Heart left ventricle (tissue), 16 donors: Measurements from ENCODE around the gene SAMM50. TPM values are rescaled to one million over a fixed set of nuclear protein-coding genes. Genes with fewer than 3 reads are reported as not detected.

ENCODE experiments used
- ATAC-seq, 4 donors: fragments of 200-7000 bp; cut with Tn5 transposase; one replicate each; pipeline ENCODE4 v1.9.1; 2020 to 2022; ENCODE audit warnings: moderate library complexity in 4 of 4, mild to moderate bottlenecking in 3 of 4, moderate number of reproducible peaks in 1 of 4
- DNase-seq, 5 donors: peaks; one replicate each; pipeline ENCODE4 v3.0.0-alpha.2; 2020
- H3K27ac ChIP-seq, 12 donors: fragments of 200-600 bp; sonication (generic) in 4 of 12; one replicate each; pipeline versions ENCODE4 v1.5.0 to v1.8.0; 2016 to 2022; ENCODE audit warnings: mild to moderate bottlenecking in 2 of 12
- H3K27me3 ChIP-seq, 9 donors: fragments of 200-600 bp; sonication (generic) in 2 of 9; one replicate each; pipeline versions ENCODE4 v1.5.1 to v1.8.0; 2016 to 2022; ENCODE audit warnings: mild to moderate bottlenecking in 3 of 9
- H3K36me3 ChIP-seq, 9 donors: fragments of 200-600 bp; sonication (generic) in 2 of 9; one replicate each; pipeline versions ENCODE4 v1.5.0 to v1.8.0; 2018 to 2022; ENCODE audit warnings: mild to moderate bottlenecking in 2 of 9
- H3K4me1 ChIP-seq, 12 donors: fragments of 200-600 bp; sonication (generic) in 4 of 12; one replicate each; pipeline versions ENCODE4 v1.5.0 to v1.8.0; 2016 to 2022; ENCODE audit warnings: mild to moderate bottlenecking in 3 of 12
- H3K4me3 ChIP-seq, 12 donors: fragments of 200-600 bp; sonication (generic) in 4 of 12; one replicate each; pipeline versions ENCODE4 v1.5.0 to v1.8.0; 2017 to 2022; ENCODE audit warnings: mild to moderate bottlenecking in 9 of 12, moderate library complexity in 4 of 12
- H3K9me3 ChIP-seq, 12 donors: fragments of 200-600 bp; sonication (generic) in 4 of 12; one replicate each; pipeline versions ENCODE4 v1.5.0 to v1.8.0; 2016 to 2022; ENCODE audit warnings: mild to moderate bottlenecking in 1 of 12
- CTCF ChIP-seq, 12 donors: fragments of 200-600 bp; sonication (generic) in 4 of 12; IDR thresholded peaks; one replicate each; pipeline versions ENCODE4 v1.5.0 to v1.8.0; 2018 to 2022; ENCODE audit warnings: antibody characterized with exemption in 12 of 12, mild to moderate bottlenecking in 5 of 12
- POLR2A ChIP-seq, 2 donors: fragments of 450-650 bp; IDR thresholded peaks; one replicate each; pipeline ENCODE4 v1.6.1; 2017; ENCODE audit warnings: antibody characterized with exemption in 2 of 2, mild to moderate bottlenecking in 2 of 2, moderate library complexity in 2 of 2
- WGBS, 4 donors: extraction: QIAGEN DNeasy Blood & Tissue Kit in 2 of 4; methylation state at CpG; one replicate each; pipeline versions ENCODE4 v1.1.5 to v1.1.7; 2013 to 2018; 5-methylcytosine and 5-hydroxymethylcytosine counted together
- intact Hi-C, 10 donors: fragments of 100-400 bp; cut with DNase I; formaldehyde crosslinking; loops; one replicate each; pipeline versions ENCODE4 v1.11.1 to v1.14.2; 2022
- polyA plus RNA-seq, 2 donors: library from polyadenylated mRNA; stranded (reverse); fragments of 200-250 nt; gene quantifications; one replicate each; pipeline ENCODE4 v1.2.3, GENCODE V29; 2013
- total RNA-seq, 9 donors: library from RNA; depleted of rRNA in 2 of 9; stranded (reverse); fragments of >200 nt in 2 of 9; fragmentation: NEBNext Ultra II Directional in 3 of 9; extraction: Animal tissue kit (Norgen Biotek cat#: 25700) in 3 of 9; gene quantifications; one replicate each; pipeline versions ENCODE4 v1.1.0 to v1.2.4, GENCODE V29; 2016 to 2023
- donor health status: ischemic (EF 13 %, LVEDD 7.1; RV severe dilation, severe dysfunction).
- donor health status: healthy with polysubstance abuse.
- donor health status: DM: no; HTN: yes; CAD: no.
- donor health status: DM: no; HTN: no; CAD: no.
- donor health status: ischemic (EF 25% LVEDD 6.9; RV normal size, moderate dysfunction).
- donor health status: ischemic (EF 25% LVEDD 5.7; RV mildly dilated, moderate dysfunction).
- donor health status: healthy.
- donor health status: DM: yes; HTN: yes; CAD: no.
- donor health status: ischemic (EF 35%, LVEDD 5.7; RV mildly dilated, moderate dysfunction).
- donor health status: nonischemic (EF 11% LVEDD 7.7; RV severe dilation, severe dysfunction).
- donor health status: DM: yes; HTN: yes; CAD: no.
- donor health status: PGD.
- donor health status: ischemic (EF 29% LVEDD 5.4; RV normal size, mild dysfunction).
- donor health status: nonischemic (EF 23%, LVEDD 6.1; RV moderate dilation, normal function).

The SAMM50 gene
- total and polyA plus RNA-seq, 11 donors, result 32.5 to 74.8 (median 66.2) TPM

- 76 to 87% (median 85%) methylated on average over 12 of the region's 12 CpGs for WGBS, 4 donors
- Histone ChIP-seq H3K9me3 (no peaks in the 10 kb centered on the region), H3K4me1 (no peaks in the 10 kb centered on the region), H3K4me3 (no peak overlapping the region), H3K27me3 (no peaks in the 10 kb centered on the region), H3K27ac (no peak overlapping the region), H3K36me3 (peaks cover 0 to 100% (median 98%) of the 10 kb centered on the region in 9 donors)
- DNase-seq (no peak), ATAC-seq (no peak)
- no peak for TF ChIP-seq CTCF (IDR thresholded peaks at IDR 0.05)
- TF ChIP-seq POLR2A (IDR thresholded peaks at IDR 0.05), result no peak
- intact Hi-C loops, result no loop called here
Observed at GRCh38 chr22:43985532-43985931, 30.3 kb downstream of the SAMM50 start.

DNA sequence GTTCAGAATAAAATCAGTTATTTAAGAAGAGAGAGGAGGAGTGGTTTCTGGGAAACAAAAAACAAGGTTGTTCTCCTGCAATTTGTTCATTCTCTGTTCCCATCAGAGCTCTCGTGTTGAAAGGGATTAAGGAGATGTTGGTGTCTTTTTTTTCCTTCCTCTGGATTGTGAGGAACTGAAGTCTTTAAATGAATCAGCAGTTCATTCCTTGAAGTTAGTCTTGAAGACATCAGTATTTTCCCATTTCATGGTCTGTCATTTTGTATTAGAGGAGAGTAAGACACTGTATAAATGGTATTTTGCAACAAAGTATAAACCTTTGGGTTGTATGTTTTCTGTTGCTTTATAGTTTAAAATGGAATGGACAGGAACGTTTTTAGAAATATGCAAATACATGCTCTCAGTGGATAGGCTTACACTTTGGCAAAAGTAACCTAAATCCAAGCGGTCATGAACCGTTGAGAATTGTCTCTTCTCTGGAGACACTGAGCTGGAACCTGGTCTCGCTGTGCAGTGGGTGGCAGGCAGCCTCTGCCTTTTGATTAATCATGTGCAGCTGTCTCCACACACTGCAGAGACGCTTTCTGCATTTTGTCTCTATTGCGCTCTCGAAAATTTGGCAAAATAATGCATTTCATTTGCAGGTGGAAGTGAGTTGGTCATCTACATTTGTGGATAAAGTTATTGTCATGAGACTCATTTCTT lies 33.0 kb downstream of the SAMM50 start:
- TF ChIP-seq CTCF (IDR thresholded peaks at IDR 0.05) (no peak), POLR2A (IDR thresholded peaks at IDR 0.05) (no peak)
- H3K27me3 ChIP-seq, result no peaks in the 10 kb centered on the region
- H3K4me1 ChIP-seq, result peaks cover 0 to 5% (median under 1%) of the 10 kb centered on the region in 12 donors
- no peak overlapping the region for H3K27ac ChIP-seq
- H3K9me3 ChIP-seq, result no peaks in the 10 kb centered on the region
- H3K36me3 ChIP-seq, result peaks cover 0 to 98% (median 96%) of the 10 kb centered on the region in 9 donors
- H3K4me3 ChIP-seq, result no peak overlapping the region
- intact Hi-C loops, result no loop called here
- WGBS, 4 donors, result 81 to 86% (median 83%) methylated on average over 8 of the region's 8 CpGs
- no peak for ATAC-seq
- DNase-seq, result no peak

DNA sequence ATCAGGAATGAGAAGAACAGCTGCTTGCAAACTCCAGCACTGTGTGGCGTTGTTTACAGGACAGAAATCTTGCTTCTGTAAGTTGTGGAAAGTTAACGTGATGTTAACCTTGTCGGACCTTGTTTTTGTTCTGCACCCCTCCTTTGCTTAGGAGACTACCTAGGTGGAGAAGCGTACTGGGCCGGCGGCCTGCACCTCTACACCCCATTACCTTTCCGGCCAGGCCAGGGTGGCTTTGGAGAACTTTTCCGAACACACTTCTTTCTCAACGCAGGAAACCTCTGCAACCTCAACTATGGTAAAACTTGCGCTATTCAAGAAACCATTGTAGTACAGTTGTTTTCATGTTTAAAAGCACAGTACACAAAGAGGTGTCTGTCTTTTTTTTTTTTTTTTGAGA lies 33.7 kb downstream of the SAMM50 start:
- ATAC-seq (no peak), DNase-seq (no peak)
- Histone ChIP-seq H3K27me3 (no peaks in the 10 kb centered on the region), H3K27ac (no peak overlapping the region), H3K36me3 (peaks cover 0 to 97% (median 89%) of the 10 kb centered on the region in 9 donors), H3K4me3 (no peak overlapping the region), H3K9me3 (no peaks in the 10 kb centered on the region), H3K4me1 (peaks cover 0 to 10% (median 3%) of the 10 kb centered on the region in 12 donors)
- TF ChIP-seq CTCF (IDR thresholded peaks at IDR 0.05), result no peak
- no peak for TF ChIP-seq POLR2A (IDR thresholded peaks at IDR 0.05)
- intact Hi-C loops, result no loop called here
- WGBS, 4 donors, result 91 to 95% (median 94%) methylated on average over 10 of the region's 10 CpGs

- H3K9me3 ChIP-seq, result no peaks in the 10 kb centered on the region
- peaks cover 0 to 97% (median 88%) of the 10 kb centered on the region in 9 donors for H3K36me3 ChIP-seq
- no peak for ATAC-seq
- intact Hi-C loops, result loop anchor here in 5 of 10 donors (5.0 to 10.0 kb wide), 4 partner anchors 97 to 342 kb away; no protein-coding TSS in a partner anchor
- peaks cover 0 to 18% (median 7%) of the 10 kb centered on the region in 12 donors for H3K4me1 ChIP-seq
- H3K27ac ChIP-seq, result no peak overlapping the region
- H3K27me3 ChIP-seq, result no peaks in the 10 kb centered on the region
- TF ChIP-seq POLR2A (IDR thresholded peaks at IDR 0.05) (no peak), CTCF (IDR thresholded peaks at IDR 0.05) (no peak)
- WGBS, 4 donors, result 80 to 90% (median 85%) methylated on average over 13 of the region's 13 CpGs
- DNase-seq, result no peak
- H3K4me3 ChIP-seq, result no peak overlapping the region
Observed at GRCh38 chr22:43990044-43990443, 34.8 kb downstream of the SAMM50 start.
